Smooth muscle cell (in vitro differentiated cells): ENCODE measurements around the gene PAX2. TPM values are rescaled to one million over a fixed set of nuclear protein-coding genes. Genes with fewer than 3 reads are reported as not detected.

Experiments
- DNase-seq: peaks from one replicate; lab custom pipeline; 2025; ENCODE audit not compliant: unreplicated experiment; lab: John Stamatoyannopoulos, UW
- H2AFZ ChIP-seq: fragments of 200-600 bp; sonication (generic); 2 replicates; pipeline ENCODE4 v1.6.0; 2016; ENCODE audit warnings: antibody characterized with exemption, low read depth, mild to moderate bottlenecking
- H3F3A ChIP-seq: fragments of 200-600 bp; sonication (generic); 2 replicates; pipeline ENCODE4 v1.6.0; 2017; ENCODE audit warnings: antibody characterized with exemption, low read depth
- H3K27ac ChIP-seq: fragments of 200-600 bp; sonication (generic); 2 replicates; pipeline ENCODE4 v1.5.1; 2016; ENCODE audit warnings: low read depth, mild to moderate bottlenecking
- H3K27me3 ChIP-seq: fragments of 200-600 bp; sonication (generic); 2 replicates; pipeline ENCODE4 v1.6.1; 2016; ENCODE audit warnings: low read depth, mild to moderate bottlenecking
- H3K36me3 ChIP-seq: fragments of 200-600 bp; sonication (generic); 2 replicates; pipeline ENCODE4 v1.5.1; 2016; ENCODE audit warnings: low read depth
- H3K4me1 ChIP-seq: fragments of 200-600 bp; sonication (generic); 2 replicates; pipeline ENCODE4 v1.5.1; 2016; ENCODE audit warnings: low read depth
- H3K4me2 ChIP-seq: fragments of 200-600 bp; sonication (generic); 2 replicates; pipeline ENCODE4 v1.6.0; 2016; ENCODE audit warnings: mild to moderate bottlenecking
- H3K4me3 ChIP-seq: fragments of 200-600 bp; sonication (generic); 2 replicates; pipeline ENCODE4 v1.5.1; 2016; ENCODE audit warnings: mild to moderate bottlenecking
- H3K79me2 ChIP-seq: fragments of 200-600 bp; sonication (generic); 2 replicates; pipeline ENCODE4 v1.6.0; 2016; ENCODE audit warnings: low read depth, mild to moderate bottlenecking
- H3K9ac ChIP-seq: fragments of 200-600 bp; sonication (generic); 2 replicates; pipeline ENCODE4 v1.6.0; 2016; ENCODE audit warnings: low read depth
- H3K9me3 ChIP-seq: fragments of 200-600 bp; sonication (generic); replicated peaks from 2 replicates; pipeline ENCODE4 v1.5.1; 2016; ENCODE audit warnings: low read depth
- H4K20me1 ChIP-seq: fragments of 200-600 bp; sonication (generic); 2 replicates; pipeline ENCODE4 v1.6.0; 2016; ENCODE audit warnings: low read depth
- CTCF ChIP-seq: fragments of 200-600 bp; sonication (generic); IDR thresholded peaks from 2 replicates; pipeline ENCODE4 v1.5.1; 2017; ENCODE audit warnings: borderline replicate concordance, mild to moderate bottlenecking, antibody characterized with exemption; ENCODE audit not compliant: insufficient read depth, poor library complexity, severe bottlenecking
- WGBS: methylation state at CpG from one replicate; pipeline ENCODE4 v1.1.7; 2016; ENCODE audit warnings: low lambda C conversion rate; 5-methylcytosine and 5-hydroxymethylcytosine counted together
- polyA plus RNA-seq: library from polyadenylated mRNA; unstranded; fragments of >200 nt; fragmentation: Nextera tagmentation; extraction: Ambion mirVana; gene quantifications from 2 replicates; pipeline ENCODE4 v1.2.1, GENCODE V29; 2016
- total RNA-seq: library from RNA; depleted of rRNA; stranded (reverse); fragments of >200 nt; gene quantifications from 2 replicates; pipeline ENCODE4 v1.2.3, GENCODE V29; 2014

PAX2 gene
- total and polyA plus RNA-seq, 2 experiments from 2014 or later = not detected

- Histone ChIP-seq H3K79me2 (no peaks in the 10 kb centered on the region), H3K4me2 (no peak overlapping the region), H3K27me3 (peaks cover 32% of the 10 kb centered on the region), H3K9me3 (no peaks in the 10 kb centered on the region), H4K20me1 (no peaks in the 10 kb centered on the region), H3K27ac (no peak overlapping the region), H3K36me3 (no peaks in the 10 kb centered on the region), H2AFZ (no peak overlapping the region), H3K9ac (no peak overlapping the region), H3K4me1 (peaks cover 5% of the 10 kb centered on the region), H3F3A (no peaks in the 10 kb centered on the region), H3K4me3 (no peak overlapping the region)
- WGBS = 49% methylated on average over 17 of the region's 18 CpGs
- TF ChIP-seq CTCF = no peak
- no peak for DNase-seq
Observed at GRCh38 chr10:100788002-100788903, 42.9 kb downstream of the PAX2 start.

- peaks cover 30% of the 10 kb centered on the region for H3K27me3 ChIP-seq
- no peak for TF ChIP-seq CTCF
- H3K79me2 ChIP-seq = no peaks in the 10 kb centered on the region
- H3K4me2 ChIP-seq = no peak overlapping the region
- no peaks in the 10 kb centered on the region for H3K36me3 ChIP-seq
- peaks cover 5% of the 10 kb centered on the region for H3K4me1 ChIP-seq
- no peak for DNase-seq
- no peak overlapping the region for H3K27ac ChIP-seq
- no peaks in the 10 kb centered on the region for H3K9me3 ChIP-seq
- 85% methylated on average over 7 of the region's 7 CpGs for WGBS
- H3K9ac ChIP-seq = no peak overlapping the region
- H3K4me3 ChIP-seq = no peak overlapping the region
- H4K20me1 ChIP-seq = no peaks in the 10 kb centered on the region
- no peak overlapping the region for H2AFZ ChIP-seq
- H3F3A ChIP-seq = no peaks in the 10 kb centered on the region
Observed at GRCh38 chr10:100790761-100791208, 45.4 kb downstream of the PAX2 start.

- 90% methylated on average over 8 of the region's 8 CpGs for WGBS
Observed at GRCh38 chr10:100791369-100792058, 46.1 kb downstream of the PAX2 start.

More at GRCh38 chr10:100791369-100792058, 46.1 kb downstream of the PAX2 start:
- Histone ChIP-seq H3K9ac (no peak overlapping the region), H4K20me1 (no peaks in the 10 kb centered on the region), H3K9me3 (no peaks in the 10 kb centered on the region), H3K4me2 (no peak overlapping the region), H2AFZ (no peak overlapping the region), H3K27ac (no peak overlapping the region), H3K79me2 (no peaks in the 10 kb centered on the region), H3K4me3 (no peak overlapping the region), H3K4me1 (peaks cover 5% of the 10 kb centered on the region), H3F3A (no peaks in the 10 kb centered on the region), H3K36me3 (no peaks in the 10 kb centered on the region), H3K27me3 (peaks cover 23% of the 10 kb centered on the region)
- DNase-seq = no peak
- no peak for TF ChIP-seq CTCF
